ENCODE data around the gene ETV3. TPM values are rescaled to one million over a fixed set of nuclear protein-coding genes. Genes with fewer than 3 reads are reported as not detected.
A peak's percentile ranks its signal among the peaks of the same experiment; 100 is the strongest.

Gene ETV3
- polyA plus RNA-seq, 3 donors = 4.8 to 62.3 (median 6.3) TPM

- Mint-ChIP-seq H3K4me1 (peaks cover 11% of the 10 kb centered on the region), H3K36me3 (no peaks in the 10 kb centered on the region), H3K9me3 (peaks cover 0 to 2% (median 0%) of the 10 kb centered on the region in 7 donors), H3K4me3 (no peak overlapping the region), H3K27ac (peak overlapping the region in 2 of 7 donors; percentile 50 to 76), H3K27me3 (ENCODE audit: low read depth in 3 of 3) (peaks cover 0 to 10% (median 5%) of the 10 kb centered on the region in 3 donors)
- H3K9ac ChIP-seq (ENCODE audit: insufficient read depth, low read length, poor library complexity, severe bottlenecking) = no peak overlapping the region
- intact Hi-C loops (cut with micrococcal nuclease) = no loop called here
- H3K9me3 ChIP-seq (replicated peaks in 1 of 2; ENCODE audit: control insufficient read depth in 1 of 2, insufficient read depth in 1 of 2, low read length in 2 of 2) = no peaks in the 10 kb centered on the region
- H3K4me2 ChIP-seq (replicated peaks; ENCODE audit: extremely low read depth, low read length, poor library complexity, severe bottlenecking) = no peak overlapping the region
- WGBS (ENCODE audit: insufficient coverage) = 14% methylated on average over 1 of the region's 5 CpGs
- peak; percentile 38 to 90 (median 83) for DNase-seq
- TF ChIP-seq CTCF (IDR thresholded peaks at IDR 0.05) = no peak
- peaks cover 19% of the 10 kb centered on the region in 2 donors for H3K4me1 ChIP-seq (ENCODE audit: control insufficient read depth in 1 of 2, insufficient read depth in 2 of 2, low read length in 2 of 2)
- H3K36me3 ChIP-seq (replicated peaks in 1 of 2; ENCODE audit: control insufficient read depth in 1 of 2, insufficient read depth in 2 of 2, low read length in 2 of 2) = no peaks in the 10 kb centered on the region
- H2AFZ ChIP-seq (ENCODE audit: insufficient read depth, low read depth, low read length, poor library complexity, severe bottlenecking) = no peak overlapping the region
- no peak overlapping the region for H3K27ac ChIP-seq (ENCODE audit: low read depth in 1 of 2, low read length in 2 of 2)
- no peaks in the 10 kb centered on the region for H4K20me1 ChIP-seq (ENCODE audit: insufficient read depth, low read length)
- no peaks in the 10 kb centered on the region for H3K27me3 ChIP-seq (ENCODE audit: control insufficient read depth in 2 of 2, insufficient read depth in 2 of 2, low read length in 2 of 2)
- no peaks in the 10 kb centered on the region for H3K79me2 ChIP-seq (ENCODE audit: insufficient read depth, low read length)
- H3K4me3 ChIP-seq (replicated peaks in 1 of 3; ENCODE audit: low read depth in 2 of 3, low read length in 3 of 3) = no peak overlapping the region
Observed at GRCh38 chr1:157085421-157085820, 52.8 kb downstream of the ETV3 start.

- H3K9ac ChIP-seq (ENCODE audit: insufficient read depth, low read length, poor library complexity, severe bottlenecking) = no peak overlapping the region
- peaks cover 11% of the 10 kb centered on the region for H3K4me1 Mint-ChIP-seq
- H3K27ac ChIP-seq (ENCODE audit: low read depth in 1 of 2, low read length in 2 of 2) = no peak overlapping the region
- H3K4me3 Mint-ChIP-seq = no peak overlapping the region
- 93% methylated on average over 5 of the region's 5 CpGs for WGBS (ENCODE audit: insufficient coverage)
- peaks cover 0 to 2% (median 0%) of the 10 kb centered on the region in 7 donors for H3K9me3 Mint-ChIP-seq
- H3K27me3 ChIP-seq (ENCODE audit: control insufficient read depth in 2 of 2, insufficient read depth in 2 of 2, low read length in 2 of 2) = no peaks in the 10 kb centered on the region
- intact Hi-C loops (cut with micrococcal nuclease) = no loop called here
- H3K4me2 ChIP-seq (replicated peaks; ENCODE audit: extremely low read depth, low read length, poor library complexity, severe bottlenecking) = no peak overlapping the region
- no peak overlapping the region for H3K4me3 ChIP-seq (replicated peaks in 1 of 3; ENCODE audit: low read depth in 2 of 3, low read length in 3 of 3)
- no peaks in the 10 kb centered on the region for H3K79me2 ChIP-seq (ENCODE audit: insufficient read depth, low read length)
- H3K9me3 ChIP-seq (replicated peaks in 1 of 2; ENCODE audit: control insufficient read depth in 1 of 2, insufficient read depth in 1 of 2, low read length in 2 of 2) = no peaks in the 10 kb centered on the region
- H3K27me3 Mint-ChIP-seq (ENCODE audit: low read depth in 3 of 3) = peaks cover 0 to 8% (median 3%) of the 10 kb centered on the region in 3 donors
- no peaks in the 10 kb centered on the region for H3K36me3 ChIP-seq (replicated peaks in 1 of 2; ENCODE audit: control insufficient read depth in 1 of 2, insufficient read depth in 2 of 2, low read length in 2 of 2)
- no peak overlapping the region for H3K27ac Mint-ChIP-seq
- no peak for TF ChIP-seq CTCF (IDR thresholded peaks at IDR 0.05)
- H3K4me1 ChIP-seq (ENCODE audit: control insufficient read depth in 1 of 2, insufficient read depth in 2 of 2, low read length in 2 of 2) = peaks cover 19% of the 10 kb centered on the region in 2 donors
- no peaks in the 10 kb centered on the region for H3K36me3 Mint-ChIP-seq
- no peak for DNase-seq
- no peak overlapping the region for H2AFZ ChIP-seq (ENCODE audit: insufficient read depth, low read depth, low read length, poor library complexity, severe bottlenecking)
- H4K20me1 ChIP-seq (ENCODE audit: insufficient read depth, low read length) = no peaks in the 10 kb centered on the region
Observed at GRCh38 chr1:157084720-157085119, 53.5 kb downstream of the ETV3 start.

All from CD14-positive monocyte (primary cell).